Tibial nerve (tissue), 4 donors: ENCODE measurements around the gene NFKBIZ.

Experiments used
- CTCF ChIP-seq, 5 experiments: fragments of 200-600 bp in 3 of 5; fragments of 450-650 bp in 2 of 5; sonication (generic) in 3 of 5; IDR thresholded peaks; one replicate each; pipeline ENCODE4 v1.5.1; 2016 to 2019; ENCODE audit warnings: antibody characterized with exemption in 5 of 5, mild to moderate bottlenecking in 3 of 5, moderate library complexity in 2 of 5
- EP300 ChIP-seq, 2 donors: sonication (generic); formaldehyde crosslinking; IDR thresholded peaks; one replicate each; pipeline ENCODE4 v1.6.1; 2017; ENCODE audit warnings: antibody characterized with exemption in 2 of 2, mild to moderate bottlenecking in 1 of 2

GRCh38 chr3:101861789-101862415 lies 12.6 kb downstream of the NFKBIZ start:
- TF ChIP-seq CTCF (IDR thresholded peaks at IDR 0.05) (no peak), EP300 (IDR thresholded peaks at IDR 0.05) (no peak)
